Activated CD8-positive, alpha-beta memory T cell treated with anti-CD3 and anti-CD28 coated beads, Interleukin-2, amount 50 U/mL, for 24 hours (primary cell): Measurements from ENCODE around the gene MEF2C.
"Not testable (repeated sequence)": the region's sequence is repeated elsewhere in the genome, so short reads cannot be mapped to it uniquely, and the experiment has no call there.

Source experiments
- DNase-seq: peaks from one replicate; pipeline ENCODE4 v3.0.0-alpha.2; 2020; ENCODE audit errors: extremely low read depth

Gene MEF2C

DNA sequence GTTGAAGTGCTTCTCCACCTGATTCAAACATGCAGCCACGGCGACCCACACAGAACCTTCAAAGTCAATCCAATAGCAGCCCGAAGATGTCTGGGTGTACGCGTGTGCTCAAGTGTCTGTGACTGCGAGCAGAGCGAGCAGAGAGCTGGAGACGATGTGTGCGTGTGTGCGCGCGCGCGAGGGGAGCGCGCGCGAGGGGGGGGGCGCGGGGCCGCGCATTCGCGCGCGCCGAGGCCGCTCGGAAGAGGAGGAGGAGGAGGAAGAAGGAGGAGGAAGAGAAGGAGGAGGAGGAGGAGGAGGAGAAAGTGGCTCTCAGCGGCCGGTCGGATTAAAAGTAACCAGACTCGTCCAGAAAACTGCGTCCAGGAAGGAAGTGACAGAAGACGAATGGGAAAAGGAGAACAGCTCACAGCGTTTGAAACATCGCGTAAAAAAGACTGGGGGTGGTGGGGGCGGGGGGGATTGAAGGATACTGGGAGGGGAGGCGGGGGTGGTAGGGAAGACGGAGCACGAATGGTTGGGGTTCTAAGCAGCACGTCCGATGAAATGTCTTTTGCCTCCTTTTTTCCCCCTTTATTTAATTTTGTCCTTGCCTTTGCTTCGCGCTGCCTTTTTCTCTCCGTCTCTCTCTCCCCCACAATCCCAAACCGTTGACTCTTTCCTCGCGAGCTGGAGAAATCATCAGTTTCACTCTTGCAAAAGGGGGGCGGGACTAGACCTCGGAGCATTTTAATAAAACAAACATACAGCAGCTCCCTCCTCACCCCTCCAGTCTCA, at the start of gene MEF2C:
Gene MEF2C, minus strand, starts transcription at position 126 of the 777 bp plus-strand sequence. CDS start 59,396 bp downstream, outside the sequence.
- no peak for DNase-seq

DNA sequence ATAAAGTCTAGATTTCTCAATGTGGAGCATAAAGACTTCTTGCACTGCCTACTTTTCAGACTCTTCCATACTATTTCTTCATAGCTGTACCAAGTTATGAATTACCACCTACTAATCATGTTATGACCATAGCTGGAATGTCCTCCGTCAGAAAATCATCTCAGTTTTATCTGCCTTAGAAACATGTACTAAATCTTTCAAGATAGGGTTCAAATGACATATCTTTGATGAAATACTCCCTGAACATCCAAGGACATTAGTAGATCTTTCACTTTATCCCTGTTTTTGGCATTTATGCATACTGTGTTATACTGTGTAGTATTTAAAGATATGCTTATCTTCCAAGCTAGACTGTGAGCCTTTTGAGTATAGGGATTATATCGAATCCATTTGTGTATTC, 49.6 kb upstream of the MEF2C start:
- no peak for DNase-seq

DNA sequence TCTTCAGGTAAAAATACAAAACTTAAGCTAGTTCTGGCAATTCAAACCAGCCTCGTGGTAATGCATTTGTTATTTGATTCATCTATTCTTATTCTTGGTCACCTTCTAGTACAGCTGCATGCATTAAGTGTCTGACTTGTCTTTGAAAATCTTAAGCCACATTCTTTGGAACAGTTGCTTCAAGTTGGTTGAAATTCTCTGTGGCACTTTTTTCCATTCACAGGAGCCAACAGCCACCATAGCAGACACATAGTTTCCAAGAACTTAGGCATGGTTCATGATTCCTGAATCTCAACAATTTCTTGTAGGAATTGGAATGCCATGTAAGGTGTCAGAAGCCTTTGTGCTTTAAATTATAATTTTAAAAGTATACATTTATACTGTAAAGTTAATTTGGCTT, 47.4 kb upstream of the MEF2C start:
- no peak for DNase-seq

- no peak for DNase-seq
Observed at GRCh38 chr5:88929385-88929784, 46.4 kb upstream of the MEF2C start.

DNA sequence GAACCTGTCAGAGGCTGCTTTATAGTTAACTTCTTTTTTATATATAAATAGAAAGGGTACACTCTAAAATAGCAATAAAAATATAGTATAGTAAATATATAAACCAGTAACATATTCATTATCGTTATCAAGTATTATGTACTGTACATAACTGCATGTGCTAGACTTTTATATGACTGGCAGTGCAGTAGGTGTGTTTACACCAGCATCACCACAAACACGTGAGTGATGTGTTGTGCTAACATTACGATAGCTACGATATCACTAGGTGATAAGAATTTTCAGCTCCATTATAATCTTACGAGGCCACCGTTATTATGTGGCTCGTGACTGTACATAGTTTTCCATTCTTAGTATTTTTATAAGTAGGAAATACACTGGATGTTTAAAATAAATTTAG, 43.8 kb upstream of the MEF2C start:
- no peak for DNase-seq

GRCh38 chr5:88925692-88926490, 42.9 kb upstream of the MEF2C start:
- DNase-seq: no peak

- no peak for DNase-seq
Observed at GRCh38 chr5:88924330-88924657, 41.3 kb upstream of the MEF2C start.

GRCh38 chr5:88923623-88924329, 40.8 kb upstream of the MEF2C start:
- DNase-seq: no peak

DNA sequence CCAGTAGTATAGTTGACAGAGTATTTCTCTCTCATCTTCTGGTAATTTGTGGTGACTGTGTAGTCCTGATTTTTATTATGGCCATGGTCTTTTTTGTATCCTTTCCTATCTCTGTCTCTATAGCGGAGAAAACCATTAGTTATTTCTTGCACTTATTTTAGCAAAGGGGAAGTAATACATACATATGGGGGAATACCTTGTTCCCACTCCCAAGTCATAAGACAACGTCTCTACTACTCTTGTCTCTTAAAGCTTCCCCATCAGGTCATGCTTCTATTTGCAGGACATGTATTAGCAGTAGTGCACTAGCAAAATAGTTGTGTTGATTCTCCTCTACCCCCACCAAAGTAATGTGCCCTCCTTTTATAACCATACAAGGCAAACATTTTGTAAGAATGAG, 29.8 kb upstream of the MEF2C start:
- not testable (repeated sequence) for DNase-seq

GRCh38 chr5:88911059-88911572, 28.1 kb upstream of the MEF2C start:
- not testable (repeated sequence) for DNase-seq

DNA sequence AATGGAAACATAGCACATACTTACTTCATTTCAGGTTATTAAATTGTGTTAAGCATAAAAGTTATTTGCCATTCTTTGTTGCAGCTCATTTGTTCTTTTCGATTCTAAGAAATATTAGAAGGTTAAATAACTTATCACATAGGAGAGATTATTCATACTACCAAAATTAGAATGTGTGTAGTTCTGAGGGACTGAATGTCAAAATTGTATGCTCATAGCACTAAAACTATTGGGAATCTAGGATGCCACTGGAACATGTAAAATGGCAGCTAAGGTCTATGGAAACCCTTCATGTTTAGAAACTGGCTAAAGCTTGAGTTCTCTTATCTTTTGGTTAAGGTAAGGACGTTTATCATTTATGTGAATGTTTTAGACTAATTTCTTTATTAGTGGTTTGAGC, 21.5 kb upstream of the MEF2C start:
- not testable (repeated sequence) for DNase-seq

DNA sequence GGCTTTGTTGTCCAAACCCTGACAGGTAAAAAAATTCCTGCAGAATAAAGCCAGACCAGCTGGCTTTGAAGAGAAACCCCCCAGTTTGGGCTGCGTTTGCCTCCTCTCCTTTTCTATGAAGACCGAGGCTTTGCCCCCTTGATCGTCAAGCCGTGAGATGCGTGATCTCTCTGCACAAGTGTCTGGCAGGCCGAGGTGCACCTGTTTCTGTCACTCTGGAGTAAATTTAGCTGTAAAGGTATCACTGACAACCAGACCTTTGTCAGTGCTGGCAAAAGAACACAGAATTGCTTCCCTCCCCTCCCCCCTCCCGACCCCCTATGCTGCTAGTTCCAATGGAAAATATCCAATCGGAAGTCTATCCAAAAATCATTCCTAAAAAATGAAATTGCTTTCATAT, 21.0 kb upstream of the MEF2C start:
- not testable (repeated sequence) for DNase-seq

DNA sequence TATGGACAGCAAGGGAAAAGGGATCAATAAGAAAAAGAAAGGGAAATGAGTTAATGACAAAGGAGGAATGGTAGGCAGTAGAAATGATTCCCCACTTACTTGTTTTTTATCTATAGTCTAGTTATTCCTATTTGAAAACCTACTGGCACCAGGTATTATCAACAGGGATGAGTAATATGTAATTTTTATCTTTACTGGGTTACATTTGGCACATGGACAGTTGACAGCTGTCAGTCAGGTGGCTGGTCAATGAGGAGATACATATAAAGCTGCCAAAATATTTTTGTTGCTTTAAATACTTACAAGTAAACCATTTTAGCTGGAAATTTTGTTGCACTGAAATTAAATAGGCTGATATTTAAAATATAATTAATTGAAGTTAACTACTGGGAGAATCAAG, 18.1 kb upstream of the MEF2C start:
- not testable (repeated sequence) for DNase-seq

- DNase-seq: no peak
Observed at GRCh38 chr5:88899096-88899737, 16.2 kb upstream of the MEF2C start.

- no peak for DNase-seq
Observed at GRCh38 chr5:88897748-88898147, 14.8 kb upstream of the MEF2C start.

DNA sequence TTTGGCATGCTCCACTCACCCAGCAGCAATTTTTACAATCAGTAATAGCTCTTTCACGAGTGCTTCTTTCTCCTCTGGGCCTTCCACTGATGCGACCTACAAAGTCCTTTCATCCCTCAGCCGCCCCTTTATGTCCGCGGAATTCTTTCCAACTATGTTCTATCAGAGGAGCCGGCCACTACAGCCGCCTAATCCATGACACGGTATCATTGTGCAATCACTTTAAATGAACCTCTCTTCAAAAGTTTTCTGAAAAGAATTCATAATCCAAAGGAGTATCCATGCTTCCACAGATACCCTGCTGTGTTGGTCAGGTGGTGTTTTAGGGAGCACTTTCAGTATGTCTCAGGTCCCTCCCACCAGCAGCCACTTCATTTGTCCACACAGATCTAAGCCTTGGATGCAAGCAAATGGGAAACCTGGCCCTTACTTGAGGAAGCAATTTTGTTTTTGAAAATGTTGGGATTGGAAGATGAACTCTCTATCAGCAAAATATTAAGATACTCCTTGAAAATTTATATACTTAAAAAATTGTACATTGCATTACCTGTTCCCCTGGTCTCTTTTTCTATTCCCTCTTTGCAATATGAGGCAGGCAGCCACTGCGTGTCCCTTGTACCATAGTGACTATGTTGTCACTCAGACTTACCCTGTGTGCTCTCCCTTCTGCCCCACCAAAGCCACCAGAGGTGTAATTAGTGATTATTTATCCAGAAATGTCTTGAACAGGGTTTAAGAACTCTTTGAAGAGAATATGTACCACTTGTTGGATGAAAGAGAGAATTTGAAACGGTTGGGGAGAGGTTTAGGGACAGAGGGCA, 12.9 kb upstream of the MEF2C start:
- DNase-seq: no peak

DNA sequence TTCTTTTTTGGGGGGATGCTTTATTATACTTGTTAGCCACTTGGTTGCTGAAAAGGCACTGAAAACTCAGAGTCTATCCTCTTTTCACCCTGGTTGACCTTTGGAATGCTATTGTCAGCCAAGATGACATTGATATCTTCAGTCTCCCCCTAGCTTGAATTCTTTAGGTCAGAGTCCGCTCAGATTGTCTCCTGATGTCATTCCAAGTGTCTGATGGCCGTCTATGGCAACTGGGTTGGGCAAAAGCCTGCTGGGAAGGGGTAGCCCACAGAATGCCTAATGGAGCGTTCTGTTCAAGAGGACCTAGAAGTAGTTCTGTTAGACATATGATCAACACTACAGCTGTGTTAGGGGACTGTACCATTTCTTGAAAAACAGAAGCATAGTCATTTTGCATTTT, 9.7 kb upstream of the MEF2C start:
- no peak for DNase-seq

- no peak for DNase-seq
Observed at GRCh38 chr5:88890070-88890781, 7.2 kb upstream of the MEF2C start.

- DNase-seq: no peak
Observed at GRCh38 chr5:88889189-88890069, 6.4 kb upstream of the MEF2C start.
